ENCODE data around the gene RRBP1.

RRBP1 gene

GRCh38 chr20:17617868-17618672 is 64.0 kb downstream of the RRBP1 start:
- no peak overlapping the region for H3K27ac ChIP-seq (ENCODE audit: low read depth, low read length)
- H3K36me3 ChIP-seq (ENCODE audit: control insufficient read depth in 1 of 2, insufficient read depth in 2 of 2, low read length in 2 of 2), result peaks cover 54 to 92% of the 10 kb centered on the region in 2 donors
- H3K9me3 ChIP-seq (ENCODE audit: control insufficient read depth in 1 of 2, low read length in 2 of 2), result no peaks in the 10 kb centered on the region
- peaks cover 8 to 23% of the 10 kb centered on the region in 2 donors for H3K4me1 ChIP-seq (ENCODE audit: control insufficient read depth in 1 of 2, insufficient read depth in 2 of 2, low read length in 2 of 2)
- no peaks in the 10 kb centered on the region for H3K27me3 ChIP-seq (ENCODE audit: control insufficient read depth in 1 of 2, insufficient read depth in 2 of 2, low read length in 2 of 2)
- H3K9ac ChIP-seq (ENCODE audit: low read depth in 1 of 2, low read length in 2 of 2), result no peak overlapping the region
- H3K4me3 ChIP-seq (ENCODE audit: low read depth in 1 of 2, low read length in 2 of 2), result no peak overlapping the region

DNA sequence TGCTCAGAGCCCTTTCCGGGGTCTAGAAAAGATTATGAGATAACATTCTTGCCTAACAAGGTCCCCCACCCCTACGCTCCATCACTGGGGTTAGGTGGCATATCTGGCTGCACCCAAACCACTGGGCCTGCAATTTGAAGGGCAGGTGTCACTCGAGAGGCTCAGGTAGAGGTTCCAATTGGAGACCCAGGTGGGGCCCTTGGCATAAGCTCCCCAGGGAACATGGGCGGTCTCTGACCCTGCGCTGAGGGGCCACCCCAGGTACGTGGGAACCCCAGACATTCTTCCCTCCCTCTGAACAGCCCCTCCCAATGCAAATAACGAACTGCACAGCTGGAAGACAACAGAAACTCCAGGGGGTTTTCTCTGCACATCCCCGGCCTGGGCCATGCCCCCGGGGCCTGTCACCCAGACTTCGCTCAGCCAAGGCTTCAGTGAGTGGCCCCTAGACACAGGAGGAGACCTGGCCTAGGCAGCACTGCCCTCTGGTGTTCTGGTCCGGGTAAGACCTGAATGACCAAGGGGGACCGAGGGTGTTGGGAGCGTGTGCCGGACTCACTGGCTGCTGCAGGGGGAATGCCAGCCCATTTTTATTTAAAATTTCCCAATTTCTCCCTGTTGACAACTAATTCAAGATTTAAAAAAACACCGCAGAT is 64.7 kb downstream of the RRBP1 start:
- Histone ChIP-seq H3K27me3 (ENCODE audit: control insufficient read depth in 1 of 2, insufficient read depth in 2 of 2, low read length in 2 of 2) (no peaks in the 10 kb centered on the region), H3K27ac (ENCODE audit: low read depth, low read length) (no peak overlapping the region), H3K9me3 (ENCODE audit: control insufficient read depth in 1 of 2, low read length in 2 of 2) (no peaks in the 10 kb centered on the region), H3K4me1 (ENCODE audit: control insufficient read depth in 1 of 2, insufficient read depth in 2 of 2, low read length in 2 of 2) (peaks cover 8 to 30% of the 10 kb centered on the region in 2 donors), H3K9ac (ENCODE audit: low read depth in 1 of 2, low read length in 2 of 2) (no peak overlapping the region), H3K36me3 (ENCODE audit: control insufficient read depth in 1 of 2, insufficient read depth in 2 of 2, low read length in 2 of 2) (peaks cover 48 to 89% of the 10 kb centered on the region in 2 donors), H3K4me3 (ENCODE audit: low read depth in 1 of 2, low read length in 2 of 2) (no peak overlapping the region)

GRCh38 chr20:17616480-17617211 is 65.4 kb downstream of the RRBP1 start:
- H3K36me3 ChIP-seq (ENCODE audit: control insufficient read depth in 1 of 2, insufficient read depth in 2 of 2, low read length in 2 of 2), result peaks cover 41 to 82% of the 10 kb centered on the region in 2 donors
- no peak overlapping the region for H3K27ac ChIP-seq (ENCODE audit: low read depth, low read length)
- H3K4me3 ChIP-seq (ENCODE audit: low read depth in 1 of 2, low read length in 2 of 2), result no peak overlapping the region
- H3K27me3 ChIP-seq (ENCODE audit: control insufficient read depth in 1 of 2, insufficient read depth in 2 of 2, low read length in 2 of 2), result no peaks in the 10 kb centered on the region
- no peaks in the 10 kb centered on the region for H3K9me3 ChIP-seq (ENCODE audit: control insufficient read depth in 1 of 2, low read length in 2 of 2)
- peaks cover 15 to 37% of the 10 kb centered on the region in 2 donors for H3K4me1 ChIP-seq (ENCODE audit: control insufficient read depth in 1 of 2, insufficient read depth in 2 of 2, low read length in 2 of 2)
- H3K9ac ChIP-seq (ENCODE audit: low read depth in 1 of 2, low read length in 2 of 2), result no peak overlapping the region

GRCh38 chr20:17615645-17616479 is 66.2 kb downstream of the RRBP1 start:
- peaks cover 20 to 44% of the 10 kb centered on the region in 2 donors for H3K4me1 ChIP-seq (ENCODE audit: control insufficient read depth in 1 of 2, insufficient read depth in 2 of 2, low read length in 2 of 2)
- H3K9ac ChIP-seq (ENCODE audit: low read depth in 1 of 2, low read length in 2 of 2), result no peak overlapping the region
- H3K4me3 ChIP-seq (ENCODE audit: low read depth in 1 of 2, low read length in 2 of 2), result no peak overlapping the region
- peaks cover 33 to 75% of the 10 kb centered on the region in 2 donors for H3K36me3 ChIP-seq (ENCODE audit: control insufficient read depth in 1 of 2, insufficient read depth in 2 of 2, low read length in 2 of 2)
- H3K27me3 ChIP-seq (ENCODE audit: control insufficient read depth in 1 of 2, insufficient read depth in 2 of 2, low read length in 2 of 2), result no peaks in the 10 kb centered on the region
- no peaks in the 10 kb centered on the region for H3K9me3 ChIP-seq (ENCODE audit: control insufficient read depth in 1 of 2, low read length in 2 of 2)
- peak overlapping the region; percentile 1 for H3K27ac ChIP-seq (ENCODE audit: low read depth, low read length)

DNA sequence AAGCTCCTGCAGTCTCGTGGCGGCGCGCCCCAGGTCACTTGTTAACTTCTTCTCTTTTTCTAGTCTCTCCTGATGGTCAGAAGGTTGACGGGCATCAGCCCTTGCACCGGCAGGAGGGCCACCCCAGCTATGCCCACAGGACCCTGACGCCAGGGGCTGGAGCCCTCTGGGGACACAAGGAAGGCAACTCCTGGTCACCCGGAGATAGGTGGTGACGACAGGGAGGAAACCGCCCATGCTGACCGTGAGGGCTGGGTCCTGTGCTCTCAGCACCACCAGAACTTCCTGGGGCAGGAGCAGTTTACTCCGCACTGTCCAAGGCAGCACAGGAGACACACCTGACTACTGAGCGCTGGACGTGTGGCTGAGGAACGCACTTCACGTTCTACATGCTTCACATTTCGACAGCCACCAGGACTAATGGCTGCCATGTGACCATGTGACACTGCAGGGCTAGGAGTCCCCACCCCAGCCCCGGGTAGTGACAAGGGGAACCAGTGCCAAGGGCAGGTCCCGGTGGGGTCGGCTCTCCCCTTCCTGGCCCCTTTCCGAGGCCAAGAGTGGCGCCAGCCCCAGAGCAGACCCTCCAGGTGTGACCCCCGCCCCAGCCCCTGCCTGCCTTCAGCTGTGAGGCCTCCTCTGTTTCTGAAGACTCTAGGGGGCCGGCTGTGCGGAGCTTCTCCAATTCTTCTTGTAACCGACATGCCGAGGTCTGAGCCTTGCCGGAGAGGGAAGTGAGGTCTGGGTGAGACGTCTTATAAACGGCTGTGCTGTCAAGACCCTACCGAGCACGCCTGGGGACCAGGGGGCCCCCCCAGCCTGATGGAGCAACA is 67.0 kb downstream of the RRBP1 start:
- peaks cover 28 to 49% of the 10 kb centered on the region in 2 donors for H3K4me1 ChIP-seq (ENCODE audit: control insufficient read depth in 1 of 2, insufficient read depth in 2 of 2, low read length in 2 of 2)
- no peaks in the 10 kb centered on the region for H3K9me3 ChIP-seq (ENCODE audit: control insufficient read depth in 1 of 2, low read length in 2 of 2)
- H3K36me3 ChIP-seq (ENCODE audit: control insufficient read depth in 1 of 2, insufficient read depth in 2 of 2, low read length in 2 of 2), result peaks cover 24 to 66% of the 10 kb centered on the region in 2 donors
- H3K4me3 ChIP-seq (ENCODE audit: low read depth in 1 of 2, low read length in 2 of 2), result no peak overlapping the region
- peak overlapping the region; percentile 5 for H3K27ac ChIP-seq (ENCODE audit: low read depth, low read length)
- no peaks in the 10 kb centered on the region for H3K27me3 ChIP-seq (ENCODE audit: control insufficient read depth in 1 of 2, insufficient read depth in 2 of 2, low read length in 2 of 2)
- H3K9ac ChIP-seq (ENCODE audit: low read depth in 1 of 2, low read length in 2 of 2), result no peak overlapping the region

- Histone ChIP-seq H3K9ac (ENCODE audit: low read depth in 1 of 2, low read length in 2 of 2) (no peak overlapping the region), H3K4me1 (ENCODE audit: control insufficient read depth in 1 of 2, insufficient read depth in 2 of 2, low read length in 2 of 2) (peaks cover 28 to 54% of the 10 kb centered on the region in 2 donors), H3K4me3 (ENCODE audit: low read depth in 1 of 2, low read length in 2 of 2) (no peak overlapping the region), H3K36me3 (ENCODE audit: control insufficient read depth in 1 of 2, insufficient read depth in 2 of 2, low read length in 2 of 2) (peaks cover 18 to 62% of the 10 kb centered on the region in 2 donors), H3K27me3 (ENCODE audit: control insufficient read depth in 1 of 2, insufficient read depth in 2 of 2, low read length in 2 of 2) (no peaks in the 10 kb centered on the region), H3K9me3 (ENCODE audit: control insufficient read depth in 1 of 2, low read length in 2 of 2) (no peaks in the 10 kb centered on the region), H3K27ac (ENCODE audit: low read depth, low read length) (no peak overlapping the region)
These were observed 67.7 kb downstream of the RRBP1 start for GRCh38 chr20:17614176-17614811.

- Histone ChIP-seq H3K27ac (ENCODE audit: low read depth, low read length) (no peak overlapping the region), H3K9me3 (ENCODE audit: control insufficient read depth in 1 of 2, low read length in 2 of 2) (no peaks in the 10 kb centered on the region), H3K4me1 (ENCODE audit: control insufficient read depth in 1 of 2, insufficient read depth in 2 of 2, low read length in 2 of 2) (peaks cover 28 to 54% of the 10 kb centered on the region in 2 donors), H3K9ac (ENCODE audit: low read depth in 1 of 2, low read length in 2 of 2) (no peak overlapping the region), H3K27me3 (ENCODE audit: control insufficient read depth in 1 of 2, insufficient read depth in 2 of 2, low read length in 2 of 2) (no peaks in the 10 kb centered on the region), H3K36me3 (ENCODE audit: control insufficient read depth in 1 of 2, insufficient read depth in 2 of 2, low read length in 2 of 2) (peaks cover 12 to 57% of the 10 kb centered on the region in 2 donors), H3K4me3 (ENCODE audit: low read depth in 1 of 2, low read length in 2 of 2) (no peak overlapping the region)
These were observed 68.5 kb downstream of the RRBP1 start for GRCh38 chr20:17613328-17614175.

DNA sequence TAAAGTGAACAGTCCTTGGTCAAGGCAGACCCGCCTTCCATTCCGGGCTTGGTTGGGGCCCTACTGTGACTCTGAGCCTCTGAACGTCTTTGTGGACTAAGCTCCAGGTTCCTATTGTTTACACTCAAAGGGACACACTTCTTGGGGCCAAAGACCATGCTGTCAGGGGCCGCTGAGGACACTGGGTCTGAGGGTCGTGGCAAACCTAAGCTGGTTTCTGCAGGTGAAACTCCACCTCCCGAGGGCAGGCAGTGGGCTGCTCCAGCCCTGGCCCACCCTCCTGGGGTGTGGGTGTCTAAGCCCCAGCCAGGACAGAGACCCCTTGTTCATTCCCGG is 69.1 kb downstream of the RRBP1 start:
- H3K36me3 ChIP-seq (ENCODE audit: control insufficient read depth in 1 of 2, insufficient read depth in 2 of 2, low read length in 2 of 2), result peaks cover 7 to 53% of the 10 kb centered on the region in 2 donors
- H3K27ac ChIP-seq (ENCODE audit: low read depth, low read length), result no peak overlapping the region
- H3K4me3 ChIP-seq (ENCODE audit: low read depth in 1 of 2, low read length in 2 of 2), result no peak overlapping the region
- H3K9ac ChIP-seq (ENCODE audit: low read depth in 1 of 2, low read length in 2 of 2), result no peak overlapping the region
- no peaks in the 10 kb centered on the region for H3K9me3 ChIP-seq (ENCODE audit: control insufficient read depth in 1 of 2, low read length in 2 of 2)
- H3K27me3 ChIP-seq (ENCODE audit: control insufficient read depth in 1 of 2, insufficient read depth in 2 of 2, low read length in 2 of 2), result no peaks in the 10 kb centered on the region
- H3K4me1 ChIP-seq (ENCODE audit: control insufficient read depth in 1 of 2, insufficient read depth in 2 of 2, low read length in 2 of 2), result peaks cover 28 to 54% of the 10 kb centered on the region in 2 donors
